NCI-H345 treated with DMSO at 0.1 percent for 48 hours (cell line): ENCODE data around the gene C19orf47.

Experiments used
- DNase-seq: peaks from one replicate; lab custom pipeline; 2025; ENCODE audit not compliant: unreplicated experiment; lab: John Stamatoyannopoulos, UW

Gene C19orf47

GRCh38 chr19:40348125-40348913, at the start of gene C19orf47, which contains the start of gene PLD3:
Gene C19orf47 (minus strand): TSS chr19:40348397. CDS start chr19:40341857, 6,540 bp downstream.
Gene PLD3 (plus strand): TSS chr19:40348695. CDS start chr19:40366484, 17,789 bp downstream.
- DNase-seq: peak; percentile 100

- no peak for DNase-seq
Observed at GRCh38 chr19:40397568-40397906, 49.3 kb upstream of the C19orf47 start.

- DNase-seq: no peak
Observed at GRCh38 chr19:40396886-40397567, 48.8 kb upstream of the C19orf47 start.

- no peak for DNase-seq
Observed at GRCh38 chr19:40395956-40396355, 47.8 kb upstream of the C19orf47 start.

- DNase-seq: no peak
Observed at GRCh38 chr19:40394816-40395210, 46.6 kb upstream of the C19orf47 start.

- no peak for DNase-seq
Observed at GRCh38 chr19:40393894-40394815, 46.0 kb upstream of the C19orf47 start.

- no peak for DNase-seq
Observed at GRCh38 chr19:40392894-40393517, 44.8 kb upstream of the C19orf47 start.

GRCh38 chr19:40392123-40392522, 43.9 kb upstream of the C19orf47 start:
- no peak for DNase-seq

GRCh38 chr19:40390084-40390742, 42.0 kb upstream of the C19orf47 start, which contains the start of gene HIPK4:
Gene HIPK4 (minus strand): TSS chr19:40390181. CDS start chr19:40389902, 279 bp downstream.
- DNase-seq: no peak

GRCh38 chr19:40389404-40390083, 41.3 kb upstream of the C19orf47 start:
- no peak for DNase-seq

GRCh38 chr19:40388481-40388880, 40.3 kb upstream of the C19orf47 start:
- DNase-seq: no peak

GRCh38 chr19:40387155-40387554, 39.0 kb upstream of the C19orf47 start:
- DNase-seq: no peak

GRCh38 chr19:40383668-40384248, 35.6 kb upstream of the C19orf47 start:
- DNase-seq: no peak

- DNase-seq: no peak
Observed at GRCh38 chr19:40381321-40381720, 33.1 kb upstream of the C19orf47 start.

GRCh38 chr19:40380199-40381037, 32.2 kb upstream of the C19orf47 start:
- no peak for DNase-seq

- no peak for DNase-seq
Observed at GRCh38 chr19:40379446-40380198, 31.4 kb upstream of the C19orf47 start.

GRCh38 chr19:40378509-40378908, 30.3 kb upstream of the C19orf47 start:
- DNase-seq: no peak
